Pancreas (tissue), 10 donors: ENCODE measurements around the gene NEDD9. TPM values are rescaled to one million over a fixed set of nuclear protein-coding genes. Genes with fewer than 3 reads are reported as not detected.

Source experiments
- ATAC-seq, 4 donors: fragments of 200-7000 bp; cut with Tn5 transposase; one replicate each; pipeline versions ENCODE4 v1.8.0 to v1.9.1; 2020; ENCODE audit warnings: mild to moderate bottlenecking in 4 of 4, moderate library complexity in 4 of 4
- DNase-seq, 6 donors: peaks; one replicate each; pipeline ENCODE4 v3.0.0-alpha.2; 2020
- FAIRE-seq: peaks from 2 replicates; lab custom pipeline; 2012; peaks lifted over from hg19 to GRCh38; lab: Jason Lieb, UNC
- H3K27ac ChIP-seq, 4 donors: fragments of 200-600 bp; sonication (generic); 1 replicate in 3 of 4; 2 replicates in 1 of 4; pipeline versions ENCODE4 v1.5.0 to v1.8.0; 2020
- H3K27me3 ChIP-seq, 4 donors: fragments of 200-600 bp; one replicate each; pipeline ENCODE4 v1.8.0; 2021
- H3K36me3 ChIP-seq, 3 donors: fragments of 200-600 bp; sonication (generic) in 1 of 3; one replicate each; pipeline versions ENCODE4 v1.5.0 to v1.8.0; 2020 to 2021
- H3K4me1 ChIP-seq, 3 donors: fragments of 200-600 bp; one replicate each; pipeline ENCODE4 v1.8.0; 2021
- H3K4me3 ChIP-seq, 4 donors: fragments of 200-600 bp; sonication (generic) in 2 of 4; one replicate each; pipeline versions ENCODE4 v1.5.0 to v1.8.0; 2020 to 2021
- H3K9me3 ChIP-seq, 4 donors: fragments of 200-600 bp; one replicate each; pipeline ENCODE4 v1.8.0; 2021
- CTCF ChIP-seq, 4 donors: fragments of 200-600 bp; sonication (generic) in 3 of 4; IDR thresholded peaks; one replicate each; pipeline versions ENCODE4 v1.5.0 to v1.8.0; 2021; ENCODE audit warnings: antibody characterized with exemption in 4 of 4
- WGBS, 2 donors: extraction: QIAGEN DNeasy Blood & Tissue Kit; methylation state at CpG; one replicate each; pipeline ENCODE4 v1.1.7; 2013; 5-methylcytosine and 5-hydroxymethylcytosine counted together
- intact Hi-C, 3 donors: fragments of 100-400 bp; cut with DNase I; formaldehyde crosslinking; loops; one replicate each; pipeline versions ENCODE4 v1.11.1 to v1.14.2; 2022
- polyA plus RNA-seq, 2 donors: library from polyadenylated mRNA; stranded (reverse); fragments of 200-250 nt; gene quantifications; one replicate each; pipeline ENCODE4 v1.2.3, GENCODE V29; 2013
- total RNA-seq, 6 donors: library from RNA; stranded (reverse); fragmentation: NEBNext Ultra II Directional in 4 of 6; extraction: Animal tissue kit (Norgen Biotek cat#: 25700) in 4 of 6; gene quantifications; one replicate each; pipeline versions ENCODE4 v1.2.1 to v1.2.4, GENCODE V29; 2021 to 2023
- donor health status: healthy with polysubstance abuse.
- donor health status: DM: no; HTN: no; CAD: no; lungs with moderate emphysema.
- donor health status: DM: no; HTN: no; CAD: no.
- donor health status: control.
- donor health status: control.
- donor health status: Bipolar disorder and iron deficiency.
- donor health status: DM: yes; HTN: yes; CAD: no.
- donor health status: DM: no; HTN: no; CAD: no.
- donor health status: DM: no; HTN: no; CAD: no.
- donor health status: DM: yes; HTN: yes; CAD: no.

Gene NEDD9
- total and polyA plus RNA-seq, 8 donors: 4.8 to 13.2 (median 8.3) TPM

DNA sequence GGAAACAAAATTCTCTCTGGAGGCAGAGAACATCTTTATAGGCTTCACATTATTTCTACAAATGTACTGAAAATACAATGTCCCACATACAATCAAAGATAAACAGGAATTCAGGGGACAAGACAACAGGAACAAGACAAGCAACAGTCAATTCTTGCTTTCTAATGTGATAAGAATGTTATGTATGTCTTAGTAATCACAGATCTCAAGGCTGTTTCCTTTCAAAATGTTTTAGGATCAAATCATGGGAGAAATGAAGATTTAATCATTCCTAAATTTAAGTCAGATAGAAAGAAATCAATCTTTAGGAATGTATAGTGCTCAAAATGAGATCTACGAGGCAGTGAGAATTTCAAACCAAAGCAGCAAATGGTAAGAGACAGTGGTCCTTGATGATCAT, 32.1 kb downstream of the NEDD9 start:
- intact Hi-C loops: no loop called here
- Histone ChIP-seq H3K4me3 (no peak overlapping the region), H3K27ac (no peak overlapping the region), H3K9me3 (no peaks in the 10 kb centered on the region), H3K36me3 (no peaks in the 10 kb centered on the region), H3K27me3 (no peaks in the 10 kb centered on the region), H3K4me1 (peaks cover 0 to 5% (median 5%) of the 10 kb centered on the region in 3 donors)
- no peak for TF ChIP-seq CTCF (IDR thresholded peaks at IDR 0.05)
- no peak for FAIRE-seq
- 97% methylated on average over 1 of the region's 1 CpG for WGBS, 2 donors
- DNase-seq: no peak
- ATAC-seq: no peak

DNA sequence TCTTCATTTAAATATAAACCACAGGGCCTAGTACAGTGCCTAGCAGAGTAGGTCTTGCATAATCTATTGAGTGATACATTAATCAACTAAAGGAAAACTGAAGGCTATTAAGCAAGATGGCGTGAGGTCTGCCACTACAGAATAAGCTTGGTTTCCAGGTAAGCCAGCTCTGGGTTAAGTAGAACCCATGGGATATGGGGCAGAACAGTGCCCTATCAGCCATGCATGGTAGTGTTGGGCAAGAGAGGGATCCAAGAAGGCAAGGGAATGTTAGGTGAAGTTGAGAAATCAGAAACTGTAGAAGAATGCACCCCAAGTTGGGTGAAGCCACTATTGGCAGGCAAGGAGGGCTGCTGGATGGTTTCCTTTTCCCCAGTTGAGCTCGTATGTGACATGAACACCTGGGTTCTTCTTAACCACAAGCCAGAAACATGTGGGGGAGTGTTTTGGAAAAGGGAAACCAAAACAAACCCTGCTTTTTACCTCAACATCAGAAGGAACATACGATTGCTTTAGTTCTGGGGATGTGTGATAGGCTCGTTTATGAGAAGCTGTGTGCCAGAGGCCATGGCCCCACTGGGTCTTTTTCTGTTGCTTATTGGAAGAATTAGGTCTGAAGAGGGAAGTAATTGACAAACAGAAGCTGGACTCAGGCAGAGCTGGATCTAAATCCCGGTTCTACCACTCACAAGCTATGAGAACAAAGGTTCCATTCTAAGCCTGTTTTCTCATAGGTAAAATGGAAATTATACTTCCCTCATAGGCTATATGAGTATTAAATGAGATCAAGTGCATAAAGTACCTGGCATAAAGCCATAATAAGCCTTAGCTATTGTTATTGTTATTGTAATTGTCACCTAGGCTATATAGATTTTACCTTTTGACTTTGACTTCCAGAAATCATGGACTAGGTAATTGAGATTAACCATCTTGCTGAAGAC, 33.5 kb downstream of the NEDD9 start:
- Histone ChIP-seq H3K27ac (peak overlapping the region in 2 of 4 donors; percentile 17 to 25), H3K9me3 (no peaks in the 10 kb centered on the region)
- TF ChIP-seq CTCF (IDR thresholded peaks at IDR 0.05): no peak

DNA sequence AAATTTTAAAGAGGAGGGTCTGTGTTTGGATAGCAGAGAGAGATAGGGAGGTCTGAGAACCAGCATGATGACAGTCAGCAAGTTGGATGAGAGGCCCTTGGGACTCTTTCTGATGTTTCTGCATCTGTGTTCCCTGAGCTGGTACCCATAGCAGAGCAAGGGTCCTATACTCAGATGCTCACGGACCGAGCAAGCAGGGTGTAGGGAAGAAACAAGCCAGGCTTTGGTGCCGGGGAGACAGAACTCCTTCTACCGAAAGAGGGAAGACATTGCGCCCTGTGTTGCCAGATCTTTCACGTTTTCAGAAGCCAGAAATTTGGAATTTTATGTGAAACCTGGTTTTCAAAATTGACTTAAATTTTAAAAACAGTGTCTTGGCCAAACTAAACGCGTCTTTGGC, 34.6 kb downstream of the NEDD9 start:
- Histone ChIP-seq H3K36me3 (no peaks in the 10 kb centered on the region), H3K4me3 (no peak overlapping the region), H3K27ac (peak overlapping the region in 1 of 4 donors; percentile 26), H3K4me1 (peaks cover 0 to 5% (median 5%) of the 10 kb centered on the region in 3 donors), H3K27me3 (no peaks in the 10 kb centered on the region), H3K9me3 (no peaks in the 10 kb centered on the region)
- no peak for TF ChIP-seq CTCF (IDR thresholded peaks at IDR 0.05)
- ATAC-seq: no peak
- intact Hi-C loops: no loop called here
- 92 to 95% methylated on average over 8 of the region's 8 CpGs for WGBS, 2 donors
- FAIRE-seq: no peak
- DNase-seq: no peak

More for the DNA sequence above, 33.5 kb downstream of the NEDD9 start:
- no peak overlapping the region for H3K4me3 ChIP-seq
- H3K27me3 ChIP-seq: no peaks in the 10 kb centered on the region
- WGBS, 2 donors: 74 to 78% methylated on average over 5 of the region's 5 CpGs
- ATAC-seq (no peak), DNase-seq (no peak), FAIRE-seq (no peak)
- intact Hi-C loops: no loop called here
- H3K36me3 ChIP-seq: no peaks in the 10 kb centered on the region
- H3K4me1 ChIP-seq: peaks cover 0 to 5% (median 5%) of the 10 kb centered on the region in 3 donors

DNA sequence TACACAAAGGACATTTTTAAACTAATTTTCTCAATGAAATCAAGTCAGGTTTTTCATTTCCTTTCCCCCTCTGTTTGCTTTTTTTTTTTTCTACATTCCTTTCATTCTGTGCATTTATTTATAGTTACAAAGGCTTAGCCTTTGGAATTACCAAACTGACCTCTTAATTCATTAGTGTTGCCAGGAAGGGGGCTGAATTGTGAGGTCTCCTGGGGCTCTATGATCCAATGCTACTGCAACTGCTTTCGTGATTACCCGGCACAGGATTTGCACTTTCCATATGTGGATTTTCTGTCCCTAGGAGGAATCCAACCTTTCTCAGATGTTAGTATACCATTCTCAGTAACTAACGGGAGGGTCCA, 35.3 kb downstream of the NEDD9 start:
- no peaks in the 10 kb centered on the region for H3K27me3 ChIP-seq
- ATAC-seq (no peak), FAIRE-seq (no peak), DNase-seq (no peak)
- intact Hi-C loops: no loop called here
- peaks cover 0 to 5% (median 2%) of the 10 kb centered on the region in 3 donors for H3K4me1 ChIP-seq
- WGBS, 2 donors: 53 to 58% methylated on average over 3 of the region's 3 CpGs
- H3K27ac ChIP-seq: peak overlapping the region in 2 of 4 donors; percentile 23 to 26
- no peaks in the 10 kb centered on the region for H3K9me3 ChIP-seq
- H3K4me3 ChIP-seq: no peak overlapping the region
- no peak for TF ChIP-seq CTCF (IDR thresholded peaks at IDR 0.05)
- H3K36me3 ChIP-seq: no peaks in the 10 kb centered on the region
